ENCODE data around the gene LIMCH1. TPM values are rescaled to one million over a fixed set of nuclear protein-coding genes. Genes with fewer than 3 reads are reported as not detected.

LIMCH1 gene
- total RNA-seq, 2 experiments from 2014 or later, result not detected

- Mint-ChIP-seq H3K27ac (no peak overlapping the region), H3K4me1 (ENCODE audit: low read depth) (no peaks in the 10 kb centered on the region), H3K27me3 (no peaks in the 10 kb centered on the region), H3K4me3 (no peak overlapping the region), H3K36me3 (ENCODE audit: low read depth) (no peaks in the 10 kb centered on the region), H3K9me3 (no peaks in the 10 kb centered on the region)
- ChIA-PET POLR2A (no interaction called here), CTCF (no interaction called here)
- intact Hi-C loops (cut with micrococcal nuclease), result no loop called here
- DNase-seq (no peak), ATAC-seq (no peak)
- no peak for TF ChIP-seq CTCF (IDR thresholded peaks at IDR 0.05)
These were observed 20.2 kb upstream of the LIMCH1 start for GRCh38 chr4:41517747-41518146.

- intact Hi-C loops (cut with micrococcal nuclease), result no loop called here
- TF ChIP-seq CTCF (IDR thresholded peaks at IDR 0.05), result no peak
- ChIA-PET POLR2A (no interaction called here), CTCF (no interaction called here)
- Mint-ChIP-seq H3K4me3 (no peak overlapping the region), H3K9me3 (no peaks in the 10 kb centered on the region), H3K36me3 (ENCODE audit: low read depth) (no peaks in the 10 kb centered on the region), H3K27ac (no peak overlapping the region), H3K4me1 (ENCODE audit: low read depth) (no peaks in the 10 kb centered on the region), H3K27me3 (no peaks in the 10 kb centered on the region)
- ATAC-seq (no peak), DNase-seq (no peak)
These were observed 13.5 kb upstream of the LIMCH1 start for GRCh38 chr4:41524425-41524824.

GRCh38 chr4:41525129-41525528, 12.8 kb upstream of the LIMCH1 start:
- Mint-ChIP-seq H3K27ac (no peak overlapping the region), H3K9me3 (no peaks in the 10 kb centered on the region), H3K27me3 (no peaks in the 10 kb centered on the region), H3K4me1 (ENCODE audit: low read depth) (no peaks in the 10 kb centered on the region), H3K36me3 (ENCODE audit: low read depth) (no peaks in the 10 kb centered on the region), H3K4me3 (no peak overlapping the region)
- no peak for DNase-seq
- intact Hi-C loops (cut with micrococcal nuclease), result no loop called here
- ATAC-seq, result no peak
- TF ChIP-seq CTCF (IDR thresholded peaks at IDR 0.05), result no peak
- ChIA-PET POLR2A (no interaction called here), CTCF (no interaction called here)

DNA sequence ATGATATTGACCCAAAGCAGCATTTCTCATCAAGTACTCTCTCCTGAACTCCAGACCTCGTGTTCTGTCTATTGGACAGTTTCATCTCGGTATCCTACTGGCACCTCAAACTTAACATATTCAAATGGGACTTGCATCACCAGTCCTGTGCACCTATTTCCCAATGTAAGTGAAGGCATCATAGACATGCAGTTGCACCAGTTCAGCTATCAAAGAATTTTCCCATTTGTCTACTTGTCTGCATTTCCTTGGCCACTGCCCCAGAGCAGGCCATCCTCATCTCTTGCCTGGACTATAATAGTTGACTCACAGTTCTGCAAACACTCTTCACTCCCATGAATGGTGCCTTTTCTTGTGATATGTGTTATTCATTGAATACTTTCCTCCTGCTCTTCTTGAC, 11.3 kb upstream of the LIMCH1 start:
- POLR2A ChIA-PET, result no interaction called here
- intact Hi-C loops (cut with micrococcal nuclease), result no loop called here
- TF ChIP-seq CTCF (IDR thresholded peaks at IDR 0.05), result no peak
- no peaks in the 10 kb centered on the region for H3K36me3 Mint-ChIP-seq (ENCODE audit: low read depth)
- H3K4me3 Mint-ChIP-seq, result no peak overlapping the region
- no peak for DNase-seq
- no peaks in the 10 kb centered on the region for H3K9me3 Mint-ChIP-seq
- CTCF ChIA-PET, result no interaction called here
- H3K4me1 Mint-ChIP-seq (ENCODE audit: low read depth), result no peaks in the 10 kb centered on the region
- no peak overlapping the region for H3K27ac Mint-ChIP-seq
- no peak for ATAC-seq
- H3K27me3 Mint-ChIP-seq, result no peaks in the 10 kb centered on the region

GRCh38 chr4:41528512-41529205, 9.3 kb upstream of the LIMCH1 start:
- ChIA-PET POLR2A (no interaction called here), CTCF (no interaction called here)
- no peak for ATAC-seq
- intact Hi-C loops (cut with micrococcal nuclease), result no loop called here
- DNase-seq, result no peak
- no peak overlapping the region for H3K27ac Mint-ChIP-seq
- H3K4me1 Mint-ChIP-seq (ENCODE audit: low read depth), result no peaks in the 10 kb centered on the region
- TF ChIP-seq CTCF (IDR thresholded peaks at IDR 0.05), result no peak
- no peaks in the 10 kb centered on the region for H3K9me3 Mint-ChIP-seq
- no peaks in the 10 kb centered on the region for H3K36me3 Mint-ChIP-seq (ENCODE audit: low read depth)
- no peak overlapping the region for H3K4me3 Mint-ChIP-seq
- H3K27me3 Mint-ChIP-seq, result peaks cover 1% of the 10 kb centered on the region
